AG10803 (cell line): ENCODE results near the gene MARCHF9.

Source experiments
- DNase-seq: peaks from one replicate; pipeline ENCODE4 v3.0.0; 2010; ENCODE audit warnings: low read depth
- H3K4me3 ChIP-seq: 2 replicates; pipeline ENCODE4 v1.5.1; 2011; ENCODE audit warnings: mild to moderate bottlenecking, low read length, control low read depth
- TF ChIP-seq, protein P1 (sequence below): conservative IDR thresholded peaks from 2 replicates; pipeline ENCODE4 v1.5.1; 2011; ENCODE audit warnings: mild to moderate bottlenecking, low read length, control low read depth, inconsistent platforms

Gene MARCHF9

DNA sequence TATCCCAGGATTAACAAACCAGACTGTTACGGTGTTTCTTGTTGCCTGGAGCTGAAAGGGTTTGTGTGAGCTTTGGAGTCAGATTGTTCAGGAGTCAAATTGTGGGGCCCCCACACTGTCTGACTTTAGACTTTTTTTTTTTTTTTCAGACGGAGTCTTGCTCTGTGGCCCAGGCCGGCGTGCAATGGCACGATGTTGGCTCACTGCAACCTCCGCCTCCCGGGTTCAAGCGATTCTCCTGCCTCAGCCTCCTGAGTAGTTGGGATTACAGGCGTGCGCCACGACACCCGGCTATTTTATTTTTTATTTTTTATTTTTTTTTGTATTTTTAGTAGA lies 28.5 kb downstream of the MARCHF9 start:
- TF ChIP-seq, protein P1, sequence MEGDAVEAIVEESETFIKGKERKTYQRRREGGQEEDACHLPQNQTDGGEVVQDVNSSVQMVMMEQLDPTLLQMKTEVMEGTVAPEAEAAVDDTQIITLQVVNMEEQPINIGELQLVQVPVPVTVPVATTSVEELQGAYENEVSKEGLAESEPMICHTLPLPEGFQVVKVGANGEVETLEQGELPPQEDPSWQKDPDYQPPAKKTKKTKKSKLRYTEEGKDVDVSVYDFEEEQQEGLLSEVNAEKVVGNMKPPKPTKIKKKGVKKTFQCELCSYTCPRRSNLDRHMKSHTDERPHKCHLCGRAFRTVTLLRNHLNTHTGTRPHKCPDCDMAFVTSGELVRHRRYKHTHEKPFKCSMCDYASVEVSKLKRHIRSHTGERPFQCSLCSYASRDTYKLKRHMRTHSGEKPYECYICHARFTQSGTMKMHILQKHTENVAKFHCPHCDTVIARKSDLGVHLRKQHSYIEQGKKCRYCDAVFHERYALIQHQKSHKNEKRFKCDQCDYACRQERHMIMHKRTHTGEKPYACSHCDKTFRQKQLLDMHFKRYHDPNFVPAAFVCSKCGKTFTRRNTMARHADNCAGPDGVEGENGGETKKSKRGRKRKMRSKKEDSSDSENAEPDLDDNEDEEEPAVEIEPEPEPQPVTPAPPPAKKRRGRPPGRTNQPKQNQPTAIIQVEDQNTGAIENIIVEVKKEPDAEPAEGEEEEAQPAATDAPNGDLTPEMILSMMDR: no peak
- peak overlapping the region; percentile 100 for H3K4me3 ChIP-seq
- no peak for DNase-seq

DNA sequence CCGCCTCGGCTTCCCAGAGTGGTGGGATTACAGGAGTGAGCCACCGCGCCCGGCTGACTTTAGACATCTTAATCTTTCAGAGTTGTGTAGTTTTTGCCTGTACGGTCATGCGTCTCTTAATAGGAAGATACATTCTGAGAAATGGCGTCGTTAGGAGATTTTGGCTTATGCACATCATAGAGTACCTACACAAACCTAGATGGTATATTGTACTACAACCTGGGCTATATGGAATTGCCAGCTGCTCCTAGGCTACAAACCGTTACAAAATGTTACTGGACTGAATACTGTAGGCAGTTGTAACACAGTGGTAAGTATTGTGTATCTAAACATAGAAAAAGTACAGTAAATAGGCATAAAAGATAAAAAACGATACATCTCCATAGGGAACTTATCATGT lies 29.0 kb downstream of the MARCHF9 start:
- TF ChIP-seq, protein P1: no peak
- DNase-seq: no peak
- H3K4me3 ChIP-seq: no peak overlapping the region

- TF ChIP-seq, protein P1: no peak
- peak; percentile 79 for DNase-seq
- no peak overlapping the region for H3K4me3 ChIP-seq
Measured at GRCh38 chr12:57793920-57794319, 39.0 kb downstream of the MARCHF9 start.

GRCh38 chr12:57795354-57795753 lies 40.5 kb downstream of the MARCHF9 start:
- TF ChIP-seq, protein P1: no peak
- DNase-seq: no peak

GRCh38 chr12:57796996-57797395 lies 42.1 kb downstream of the MARCHF9 start:
- H3K4me3 ChIP-seq: no peak overlapping the region
- TF ChIP-seq, protein P1: no peak
- peak; percentile 53 for DNase-seq

More at GRCh38 chr12:57795354-57795753, 40.5 kb downstream of the MARCHF9 start:
- H3K4me3 ChIP-seq: no peak overlapping the region

GRCh38 chr12:57797933-57798332 lies 43.0 kb downstream of the MARCHF9 start:
- H3K4me3 ChIP-seq: no peak overlapping the region
- no peak for DNase-seq
- TF ChIP-seq, protein P1: no peak

- no peak for DNase-seq
- TF ChIP-seq, protein P1: no peak
- no peak overlapping the region for H3K4me3 ChIP-seq
Measured at GRCh38 chr12:57800965-57801364, 46.1 kb downstream of the MARCHF9 start.
